Measurements from ENCODE around the gene BDNF.

The BDNF gene

GRCh38 chr11:27619039-27619574 is 81.1 kb downstream of the BDNF start:
- no peak for FAIRE-seq
- DNase-seq (ENCODE audit: insufficient read length, low spot score): no peak

GRCh38 chr11:27618281-27618915 is 81.9 kb downstream of the BDNF start:
- no peak for FAIRE-seq
- no peak for DNase-seq (ENCODE audit: insufficient read length, low spot score)
- no peak for TF ChIP-seq CTCF (IDR thresholded peaks at IDR 0.05; ENCODE audit: insufficient read depth, missing control alignments)

More at GRCh38 chr11:27619039-27619574, 81.1 kb downstream of the BDNF start:
- TF ChIP-seq CTCF (IDR thresholded peaks at IDR 0.05; ENCODE audit: insufficient read depth, missing control alignments): no peak

GRCh38 chr11:27616711-27617110 is 83.5 kb downstream of the BDNF start:
- TF ChIP-seq CTCF (IDR thresholded peaks at IDR 0.05; ENCODE audit: insufficient read depth, missing control alignments): no peak
- DNase-seq (ENCODE audit: insufficient read length, low spot score): no peak
- FAIRE-seq: no peak

- no peak for FAIRE-seq
- no peak for DNase-seq (ENCODE audit: insufficient read length, low spot score)
- no peak for TF ChIP-seq CTCF (IDR thresholded peaks at IDR 0.05; ENCODE audit: insufficient read depth, missing control alignments)
These were observed 84.4 kb downstream of the BDNF start for GRCh38 chr11:27615833-27616232.

GRCh38 chr11:27614092-27614491 is 86.2 kb downstream of the BDNF start:
- DNase-seq (ENCODE audit: insufficient read length, low spot score) (no peak), FAIRE-seq (no peak)
- no peak for TF ChIP-seq CTCF (IDR thresholded peaks at IDR 0.05; ENCODE audit: insufficient read depth, missing control alignments)

GRCh38 chr11:27612932-27613880 is 87.0 kb downstream of the BDNF start:
- no peak for TF ChIP-seq CTCF (IDR thresholded peaks at IDR 0.05; ENCODE audit: insufficient read depth, missing control alignments)

More at GRCh38 chr11:27612932-27613880, 87.0 kb downstream of the BDNF start:
- FAIRE-seq (no peak), DNase-seq (ENCODE audit: insufficient read length, low spot score) (no peak)
